ENCODE measurements around the gene CTNNA2. TPM values are rescaled to one million over a fixed set of nuclear protein-coding genes. Genes with fewer than 3 reads are reported as not detected.

The CTNNA2 gene
- total and polyA plus RNA-seq, 9 donors = 0.32 to 1.4 (median 0.37) TPM; not detected in 3

DNA sequence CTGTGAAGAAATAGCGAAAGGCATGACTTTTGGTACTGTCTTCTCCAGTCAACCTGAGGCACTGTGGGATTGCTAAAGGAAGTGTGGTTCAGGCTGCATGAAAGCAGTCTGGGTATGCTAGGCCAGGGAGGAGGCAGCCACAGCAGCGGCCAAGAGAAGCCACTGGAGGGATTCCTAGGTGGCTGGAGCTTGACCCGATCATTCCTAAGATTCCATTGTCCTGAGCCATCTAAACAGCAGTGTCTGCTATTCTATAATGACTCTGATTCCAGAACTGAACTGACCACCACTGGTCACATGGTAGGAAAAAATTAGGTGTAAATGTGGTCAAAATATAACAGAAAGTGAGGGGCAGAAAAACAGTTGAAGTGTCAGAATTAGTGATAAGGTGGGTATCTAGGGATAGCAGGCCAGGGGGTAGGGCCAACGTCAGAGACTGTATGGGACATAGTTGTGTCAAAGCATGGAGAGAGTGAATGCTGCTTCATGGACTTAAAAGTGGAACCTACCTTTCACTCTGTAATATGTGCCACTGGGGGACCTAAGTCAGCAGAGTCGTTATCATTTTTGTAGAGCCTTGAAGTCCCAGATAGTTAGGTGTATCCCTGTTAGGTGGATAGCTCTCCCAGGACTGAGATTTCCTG lies 204.6 kb downstream of the CTNNA2 start:
- Histone ChIP-seq H3K9me3 (no peaks in the 10 kb centered on the region), H3K36me3 (no peaks in the 10 kb centered on the region), H3K27ac (no peak overlapping the region), H3K27me3 (no peaks in the 10 kb centered on the region), H3K4me3 (no peak overlapping the region), H3K4me1 (ENCODE audit: insufficient read depth) (no peaks in the 10 kb centered on the region)
- WGBS, 3 donors = 58 to 62% (median 60%) methylated on average over 5 of the region's 5 CpGs
- intact Hi-C loops (cut with DNase I) = no loop called here
- DNase-seq = no peak
- TF ChIP-seq EP300 (IDR thresholded peaks at IDR 0.05) (no peak), POLR2A (IDR thresholded peaks at IDR 0.05) (no peak)
- TF ChIP-seq, protein P1, sequence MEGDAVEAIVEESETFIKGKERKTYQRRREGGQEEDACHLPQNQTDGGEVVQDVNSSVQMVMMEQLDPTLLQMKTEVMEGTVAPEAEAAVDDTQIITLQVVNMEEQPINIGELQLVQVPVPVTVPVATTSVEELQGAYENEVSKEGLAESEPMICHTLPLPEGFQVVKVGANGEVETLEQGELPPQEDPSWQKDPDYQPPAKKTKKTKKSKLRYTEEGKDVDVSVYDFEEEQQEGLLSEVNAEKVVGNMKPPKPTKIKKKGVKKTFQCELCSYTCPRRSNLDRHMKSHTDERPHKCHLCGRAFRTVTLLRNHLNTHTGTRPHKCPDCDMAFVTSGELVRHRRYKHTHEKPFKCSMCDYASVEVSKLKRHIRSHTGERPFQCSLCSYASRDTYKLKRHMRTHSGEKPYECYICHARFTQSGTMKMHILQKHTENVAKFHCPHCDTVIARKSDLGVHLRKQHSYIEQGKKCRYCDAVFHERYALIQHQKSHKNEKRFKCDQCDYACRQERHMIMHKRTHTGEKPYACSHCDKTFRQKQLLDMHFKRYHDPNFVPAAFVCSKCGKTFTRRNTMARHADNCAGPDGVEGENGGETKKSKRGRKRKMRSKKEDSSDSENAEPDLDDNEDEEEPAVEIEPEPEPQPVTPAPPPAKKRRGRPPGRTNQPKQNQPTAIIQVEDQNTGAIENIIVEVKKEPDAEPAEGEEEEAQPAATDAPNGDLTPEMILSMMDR (IDR thresholded peaks at IDR 0.05) = no peak

DNA sequence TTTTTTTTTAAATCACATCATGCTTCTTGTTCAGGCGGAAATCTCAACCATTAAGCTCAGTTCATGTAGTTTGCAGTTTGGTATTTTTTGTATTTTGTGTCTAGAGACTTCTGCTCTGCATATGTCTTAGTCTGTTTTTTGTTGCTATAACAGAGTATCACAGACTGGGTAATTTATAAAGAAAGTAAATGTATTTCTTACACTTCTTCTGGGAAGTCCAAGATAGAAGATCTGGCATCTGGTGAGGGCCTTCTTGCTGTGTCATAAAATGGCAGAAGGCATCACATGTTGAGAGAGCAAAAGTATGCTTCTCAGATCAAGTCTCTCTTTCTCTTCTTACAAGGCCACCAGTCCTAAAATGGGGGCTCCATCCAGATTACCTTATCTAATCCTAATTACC lies 208.2 kb downstream of the CTNNA2 start:
- Histone ChIP-seq H3K9me3 (no peaks in the 10 kb centered on the region), H3K36me3 (no peaks in the 10 kb centered on the region), H3K4me3 (no peak overlapping the region), H3K27me3 (no peaks in the 10 kb centered on the region), H3K4me1 (ENCODE audit: insufficient read depth) (no peaks in the 10 kb centered on the region), H3K27ac (no peak overlapping the region)
- 66 to 72% (median 71%) methylated on average over 1 of the region's 1 CpG for WGBS, 3 donors
- intact Hi-C loops (cut with DNase I) = no loop called here
- no peak for DNase-seq
- TF ChIP-seq EP300 (IDR thresholded peaks at IDR 0.05) (no peak), POLR2A (IDR thresholded peaks at IDR 0.05) (no peak)
- TF ChIP-seq, protein P1 (IDR thresholded peaks at IDR 0.05) = no peak

DNA sequence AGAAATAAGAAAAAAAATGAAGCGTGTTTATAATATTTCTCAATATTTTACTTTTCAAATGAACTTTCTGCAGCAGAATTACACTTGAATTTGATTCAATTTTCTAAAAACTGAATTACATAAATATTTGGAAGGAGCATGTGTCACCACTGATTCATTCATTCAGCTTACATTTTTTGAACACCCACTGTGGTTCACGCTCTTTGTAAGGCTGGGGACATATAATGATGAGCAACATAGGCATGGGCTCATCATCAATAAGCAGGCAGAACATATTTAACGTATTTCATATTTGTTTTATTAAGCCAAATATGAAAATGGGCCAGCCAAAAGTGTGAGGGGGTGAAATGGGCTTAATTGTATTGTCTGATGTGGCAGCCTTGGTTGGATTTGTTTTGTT lies 209.1 kb downstream of the CTNNA2 start:
- H3K4me1 ChIP-seq (ENCODE audit: insufficient read depth) = no peaks in the 10 kb centered on the region
- no peaks in the 10 kb centered on the region for H3K36me3 ChIP-seq
- no peak for TF ChIP-seq EP300 (IDR thresholded peaks at IDR 0.05)
- no peak for DNase-seq
- no peak overlapping the region for H3K27ac ChIP-seq
- intact Hi-C loops (cut with DNase I) = no loop called here
- 62 to 67% (median 65%) methylated on average over 3 of the region's 3 CpGs for WGBS, 3 donors
- H3K27me3 ChIP-seq = no peaks in the 10 kb centered on the region
- H3K4me3 ChIP-seq = no peak overlapping the region
- H3K9me3 ChIP-seq = no peaks in the 10 kb centered on the region

DNA sequence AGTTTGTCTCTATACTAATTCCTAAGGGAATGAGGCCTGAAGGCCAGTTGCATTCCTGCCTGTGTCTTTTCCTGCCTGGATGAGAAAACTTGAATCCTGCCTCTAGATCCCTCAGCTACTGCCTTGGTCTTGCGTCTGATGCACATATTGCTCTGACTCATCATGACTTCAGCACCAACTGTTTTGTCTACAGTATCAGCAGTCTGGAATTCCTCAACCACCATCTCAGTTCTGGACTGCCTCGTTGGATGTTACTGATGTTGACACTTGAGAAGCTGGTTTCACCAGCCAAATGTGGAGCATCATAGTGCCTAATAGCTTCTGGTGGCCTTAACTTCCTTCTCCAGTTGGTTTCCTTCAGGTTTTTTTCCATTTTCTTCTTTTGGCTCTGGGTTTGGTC lies 211.0 kb downstream of the CTNNA2 start:
- H3K4me3 ChIP-seq = no peak overlapping the region
- H3K4me1 ChIP-seq (ENCODE audit: insufficient read depth) = no peaks in the 10 kb centered on the region
- H3K27ac ChIP-seq = no peak overlapping the region
- no peaks in the 10 kb centered on the region for H3K27me3 ChIP-seq
- no peaks in the 10 kb centered on the region for H3K9me3 ChIP-seq
- intact Hi-C loops (cut with DNase I) = no loop called here
- no peaks in the 10 kb centered on the region for H3K36me3 ChIP-seq
- DNase-seq = no peak
- 52 to 53% (median 53%) methylated on average over 2 of the region's 2 CpGs for WGBS, 3 donors
- TF ChIP-seq POLR2A (IDR thresholded peaks at IDR 0.05) = no peak
- TF ChIP-seq, protein P1 (IDR thresholded peaks at IDR 0.05) = no peak
- TF ChIP-seq EP300 (IDR thresholded peaks at IDR 0.05) = no peak

DNA sequence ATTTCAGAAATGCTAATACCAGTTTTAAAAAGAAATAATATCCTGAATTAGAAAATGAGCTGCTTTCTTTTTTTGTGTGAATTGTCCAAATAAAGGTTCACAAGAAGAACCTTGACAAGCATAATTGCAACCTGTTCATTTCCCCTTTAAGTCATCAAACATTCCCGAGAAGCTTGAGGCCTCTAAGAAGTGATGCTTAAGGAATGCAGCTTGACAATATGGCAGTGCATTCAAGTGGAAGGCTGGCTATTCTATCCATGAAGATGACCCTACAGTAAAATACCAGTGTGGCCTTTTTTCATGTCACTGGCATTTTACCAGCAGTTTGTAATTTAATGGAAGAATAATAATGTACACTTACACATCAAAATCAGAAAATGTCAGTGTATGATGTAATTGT lies 216.7 kb downstream of the CTNNA2 start:
- H3K4me3 ChIP-seq = no peak overlapping the region
- WGBS, 3 donors = 43 to 50% (median 45%) methylated on average over 1 of the region's 1 CpG

More for the DNA sequence above, 216.7 kb downstream of the CTNNA2 start:
- TF ChIP-seq EP300 (IDR thresholded peaks at IDR 0.05) = no peak
- Histone ChIP-seq H3K27me3 (no peaks in the 10 kb centered on the region), H3K4me1 (ENCODE audit: insufficient read depth) (no peaks in the 10 kb centered on the region), H3K9me3 (no peaks in the 10 kb centered on the region), H3K36me3 (no peaks in the 10 kb centered on the region), H3K27ac (no peak overlapping the region)
- DNase-seq = no peak
- intact Hi-C loops (cut with DNase I) = no loop called here
